CD4-positive, alpha-beta T cell treated with Interleukin-6 at 100 ng/mL for 8 hours (primary cell): ENCODE measurements around the gene ARIH2.
"Not testable (repeated sequence)": the region's sequence is repeated elsewhere in the genome, so short reads cannot be mapped to it uniquely, and the experiment has no call there.

ENCODE experiments used
- DNase-seq: peaks from one replicate; pipeline ENCODE4 v3.0.0-alpha.2; 2020; ENCODE audit warnings: mixed read lengths, low spot score

ARIH2 gene

GRCh38 chr3:48918388-48919214 lies at the start of gene ARIH2:
Gene ARIH2, plus strand, starts transcription at chr3:48918842. Its CDS starts 8,717 bp downstream, at chr3:48927559.
- peak; percentile 84 for DNase-seq

GRCh38 chr3:48877671-48878070 lies 41.0 kb upstream of the ARIH2 start:
- DNase-seq, result no peak

- no peak for DNase-seq
Measured at GRCh38 chr3:48879307-48879993, 39.2 kb upstream of the ARIH2 start.

DNA sequence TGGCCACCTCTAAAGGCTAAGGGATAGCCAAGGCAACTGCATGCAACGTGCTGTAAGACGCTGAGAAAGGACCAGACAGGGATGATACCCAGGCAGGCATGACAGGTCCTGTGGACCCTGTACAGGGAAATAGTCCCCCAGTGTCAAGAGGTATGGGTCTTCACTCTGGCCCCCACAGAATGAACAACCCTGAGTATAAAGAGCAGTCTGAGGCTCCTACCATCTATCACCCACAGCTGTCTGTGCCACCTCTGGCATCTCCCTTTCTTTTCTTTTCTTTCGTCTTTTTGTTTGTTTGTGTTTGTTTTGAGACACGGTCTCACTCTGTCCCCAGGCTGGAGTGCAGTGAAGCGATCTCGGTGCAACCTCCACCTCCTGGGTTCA lies 38.7 kb upstream of the ARIH2 start:
- DNase-seq, result no peak

- no peak for DNase-seq
Measured at GRCh38 chr3:48881006-48881405, 37.6 kb upstream of the ARIH2 start.

- DNase-seq, result no peak
Measured at GRCh38 chr3:48881652-48882114, 37.0 kb upstream of the ARIH2 start.

DNA sequence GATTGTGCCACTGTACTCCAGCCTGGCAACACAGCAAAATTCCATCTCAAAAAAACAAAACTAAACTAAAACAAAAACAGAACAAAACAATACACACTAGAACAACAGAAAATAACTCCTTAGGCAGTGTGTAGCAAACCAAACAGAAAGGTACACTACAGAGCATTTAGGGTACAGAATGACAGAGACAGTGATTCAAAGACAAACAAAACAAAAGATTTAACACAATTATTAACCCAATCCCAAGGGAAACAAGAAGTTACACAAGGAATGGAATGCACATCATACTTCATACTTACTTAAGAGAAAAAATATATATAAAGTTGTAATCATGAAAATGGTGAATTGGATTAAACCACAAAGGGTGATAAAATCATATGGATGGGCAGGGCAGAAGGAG lies 32.9 kb upstream of the ARIH2 start:
- no peak for DNase-seq

GRCh38 chr3:48891606-48892005 lies 27.0 kb upstream of the ARIH2 start:
- DNase-seq, result no peak

GRCh38 chr3:48894516-48894915 lies 24.1 kb upstream of the ARIH2 start:
- no peak for DNase-seq

DNA sequence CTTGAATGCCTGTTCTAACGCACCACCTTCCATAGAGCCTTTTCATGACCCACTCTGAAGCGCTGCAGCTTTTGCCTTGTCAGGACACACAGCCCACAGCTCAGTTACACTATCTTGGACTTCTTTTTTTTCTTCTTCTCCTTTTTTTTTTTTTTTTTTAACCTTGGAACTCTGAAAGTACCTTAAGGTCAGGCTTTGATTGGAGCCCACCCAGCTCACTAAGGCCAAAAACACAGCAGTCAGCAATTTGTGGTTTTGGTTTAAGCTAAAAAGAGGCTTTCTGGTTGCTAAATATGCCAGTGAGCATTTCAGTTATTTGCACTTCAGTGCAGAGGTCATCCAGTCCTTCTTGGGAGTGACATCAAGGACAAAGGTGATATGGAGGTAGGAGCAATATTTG lies 21.7 kb upstream of the ARIH2 start:
- no peak for DNase-seq

GRCh38 chr3:48897460-48898376 lies 20.9 kb upstream of the ARIH2 start:
- no peak for DNase-seq

GRCh38 chr3:48898383-48899234 lies 20.0 kb upstream of the ARIH2 start, which contains the start of gene SLC25A20:
Gene SLC25A20, minus strand, starts transcription at chr3:48898882. Its CDS starts 88 bp downstream, at chr3:48898794.
- DNase-seq, result peak; percentile 89

- peak; percentile 46 for DNase-seq
Measured at GRCh38 chr3:48899273-48899672, 19.4 kb upstream of the ARIH2 start.

GRCh38 chr3:48907026-48907425 lies 11.6 kb upstream of the ARIH2 start:
- DNase-seq, result not testable (repeated sequence)

DNA sequence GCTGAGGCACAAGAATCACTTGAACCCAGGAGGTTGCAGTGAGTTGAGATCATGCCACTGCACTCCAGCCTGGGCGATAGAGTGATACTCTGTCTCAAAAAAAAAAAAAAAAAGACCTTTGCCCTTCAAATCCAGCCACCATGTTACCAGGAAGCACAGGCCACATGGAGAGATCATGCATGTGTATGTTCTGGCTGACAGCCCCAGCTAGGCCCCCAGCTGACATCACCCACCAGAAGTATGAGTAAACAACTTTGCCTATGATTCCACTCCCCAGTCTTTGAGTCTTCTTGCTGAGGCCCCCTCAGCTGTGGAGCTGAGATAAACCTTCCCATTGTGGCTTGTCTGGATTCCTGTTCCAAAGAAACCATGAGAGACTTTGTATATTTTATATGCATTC lies 3.3 kb upstream of the ARIH2 start:
- no peak for DNase-seq

- peak; percentile 39 for DNase-seq
Measured at GRCh38 chr3:48919215-48920138, 835 bp downstream of the ARIH2 start.

DNA sequence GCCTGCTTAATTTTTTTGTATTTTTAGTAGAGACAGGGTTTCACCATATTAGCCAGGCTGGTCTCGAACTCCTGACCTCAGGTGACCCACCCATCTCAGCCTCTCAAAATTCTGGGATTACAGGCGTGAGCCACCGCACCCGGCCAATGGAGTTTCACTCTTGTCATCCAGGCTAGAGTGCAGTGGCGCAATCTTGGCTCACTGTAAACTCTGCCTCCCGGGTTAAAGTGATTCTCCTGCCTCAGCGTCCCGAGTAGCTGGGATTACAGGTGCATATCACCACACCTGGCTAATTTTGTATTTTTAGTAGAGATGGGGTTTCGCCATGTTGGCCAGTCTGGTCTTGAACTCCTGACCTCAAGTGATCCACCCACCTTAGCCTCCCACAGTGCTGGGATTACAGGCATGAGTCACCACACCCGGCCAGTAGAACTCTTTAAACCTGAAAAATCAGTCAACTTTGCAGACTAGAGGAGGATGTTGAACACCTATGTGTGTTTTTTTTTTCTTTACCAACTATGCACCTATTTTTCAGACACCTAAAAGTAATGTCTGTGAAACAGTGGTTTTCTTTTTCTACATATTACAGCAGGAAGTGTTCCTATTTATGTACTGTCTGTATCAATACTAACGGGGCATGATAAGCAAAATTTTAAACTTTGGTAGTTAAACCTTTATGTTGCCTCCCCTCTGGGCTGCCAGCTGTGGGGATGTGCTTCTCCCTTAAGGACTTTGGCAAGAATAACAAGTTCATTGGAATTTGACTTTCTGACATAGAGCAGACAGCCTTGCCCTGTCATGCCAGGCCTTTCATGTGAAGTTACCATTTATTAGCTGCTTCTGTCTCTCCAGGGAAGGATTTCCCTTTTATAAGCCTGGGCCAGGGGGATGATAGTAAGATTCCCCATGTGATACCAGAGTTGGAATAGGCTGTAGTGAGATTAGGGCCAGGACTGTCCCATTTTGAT lies 8.1 kb downstream of the ARIH2 start:
- no peak for DNase-seq

GRCh38 chr3:48927928-48928327 lies 9.3 kb downstream of the ARIH2 start:
- no peak for DNase-seq

DNA sequence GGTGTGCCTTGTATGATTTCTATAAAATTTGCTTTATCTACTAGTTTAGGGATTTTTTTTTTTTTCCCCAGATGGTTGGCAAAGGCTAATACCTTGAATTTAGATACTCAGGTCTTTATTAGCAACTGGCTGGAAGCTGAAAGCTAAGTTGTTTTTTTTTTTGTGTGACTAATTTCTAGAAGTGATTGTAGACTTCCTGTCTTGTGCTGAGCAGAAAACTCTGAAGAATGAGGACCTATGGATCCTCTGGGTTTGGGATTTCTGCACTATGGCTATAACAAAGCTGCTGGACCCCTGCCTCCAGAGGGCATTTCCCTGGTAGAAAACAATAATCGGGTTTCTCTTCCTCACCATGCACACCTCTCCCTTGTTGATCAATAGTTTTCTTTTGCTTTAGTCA lies 10.0 kb downstream of the ARIH2 start:
- DNase-seq, result no peak
